Calu3 (cell line): ENCODE data around the gene LAMC1. TPM values are rescaled to one million over a fixed set of nuclear protein-coding genes. Genes with fewer than 3 reads are reported as not detected.

Source experiments
- BruUV-seq: library from RNA; stranded (reverse); fragments of 400-500 nt; replicated peaks from 2 replicates; lab custom pipeline; 2021; lab: Mats Ljungman, UMichigan
- CTCF ChIA-PET: fragments of 300-600 bp; sonication (Branson Sonifier 250); formaldehyde crosslinking; loops from one replicate; lab custom pipeline; 2022; ENCODE audit warnings: antibody characterized with exemption; lab: Charles Lee
- DNase-seq: peaks from one replicate; pipeline ENCODE4 v3.0.0; 2022
- H3K27ac Mint-ChIP-seq: one replicate; pipeline ENCODE4 v1.8.0; 2022; ENCODE audit warnings: mixed read lengths; ENCODE audit not compliant: unreplicated experiment
- H3K27me3 Mint-ChIP-seq: one replicate; pipeline ENCODE4 v1.8.0; 2022; ENCODE audit warnings: mixed read lengths; ENCODE audit not compliant: unreplicated experiment
- H3K36me3 Mint-ChIP-seq: one replicate; pipeline ENCODE4 v1.8.0; 2022; ENCODE audit warnings: mild to moderate bottlenecking, moderate library complexity, mixed read lengths; ENCODE audit not compliant: insufficient read depth, unreplicated experiment
- H3K4me1 Mint-ChIP-seq: one replicate; pipeline ENCODE4 v1.8.0; 2022; ENCODE audit warnings: mild to moderate bottlenecking, low read depth, mixed read lengths; ENCODE audit not compliant: unreplicated experiment
- H3K4me3 Mint-ChIP-seq: one replicate; pipeline ENCODE4 v1.8.0; 2022; ENCODE audit warnings: mild to moderate bottlenecking, low read depth, moderate library complexity, mixed read lengths; ENCODE audit not compliant: unreplicated experiment
- H3K9me3 Mint-ChIP-seq: one replicate; pipeline ENCODE4 v1.8.0; 2022; ENCODE audit warnings: low read depth, mixed read lengths; ENCODE audit not compliant: unreplicated experiment
- CTCF ChIP-seq: fragments of 200-600 bp; IDR thresholded peaks from one replicate; pipeline ENCODE4 v1.8.0; 2022; ENCODE audit warnings: antibody characterized with exemption; ENCODE audit not compliant: unreplicated experiment
- intact Hi-C: fragments of 100-400 bp; cut with micrococcal nuclease; formaldehyde crosslinking; loops from one replicate; pipeline ENCODE4 v1.10.0; 2022; ENCODE audit not compliant: unreplicated experiment
- total RNA-seq: library from RNA; stranded (reverse); gene quantifications from 2 replicates; pipeline ENCODE4 v1.2.3, GENCODE V29; 2022

Gene LAMC1
- total RNA-seq, 1 experiment from 2014 or later: 579 TPM

- no TSS peak for BruUV-seq
- intact Hi-C loops: no loop called here
- H3K27me3 Mint-ChIP-seq: no peaks in the 10 kb centered on the region
- peaks cover 43% of the 10 kb centered on the region for H3K4me1 Mint-ChIP-seq
- peaks cover 5% of the 10 kb centered on the region for H3K9me3 Mint-ChIP-seq
- no peak for DNase-seq
- H3K36me3 Mint-ChIP-seq: no peaks in the 10 kb centered on the region
- TF ChIP-seq CTCF: no peak
- H3K4me3 Mint-ChIP-seq: no peak overlapping the region
- CTCF ChIA-PET: no interaction called here
- no peak overlapping the region for H3K27ac Mint-ChIP-seq
These were observed 150.6 kb downstream of the LAMC1 start for GRCh38 chr1:183173828-183174227.

- TF ChIP-seq CTCF: no peak
- no TSS peak for BruUV-seq
- H3K36me3 Mint-ChIP-seq: peaks cover 11% of the 10 kb centered on the region
- H3K4me1 Mint-ChIP-seq: peaks cover 61% of the 10 kb centered on the region
- CTCF ChIA-PET: no interaction called here
- H3K9me3 Mint-ChIP-seq: peaks cover 4% of the 10 kb centered on the region
- peak overlapping the region; percentile 57 for H3K27ac Mint-ChIP-seq
- no peak overlapping the region for H3K4me3 Mint-ChIP-seq
- intact Hi-C loops: no loop called here
- DNase-seq: no peak
- H3K27me3 Mint-ChIP-seq: no peaks in the 10 kb centered on the region
These were observed 152.4 kb downstream of the LAMC1 start for GRCh38 chr1:183175631-183176030.

DNA sequence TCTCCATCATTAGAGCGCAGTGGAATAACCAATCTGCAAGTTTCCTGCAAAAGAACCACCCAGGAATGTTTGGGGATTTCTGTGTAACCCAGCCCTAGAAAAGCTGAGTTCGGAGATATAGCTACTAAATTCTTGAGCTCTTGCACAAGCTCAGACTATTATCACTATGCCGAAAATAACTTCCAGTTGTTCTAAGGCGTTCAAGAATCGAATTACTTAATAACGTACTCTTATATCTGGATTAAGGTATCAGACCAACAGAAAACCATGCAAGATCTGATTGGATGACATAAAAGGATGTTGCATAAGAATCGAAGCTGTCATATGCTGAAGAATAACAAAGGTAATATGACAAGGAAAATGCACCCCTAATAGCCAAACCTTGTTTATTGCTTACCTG, 155.3 kb downstream of the LAMC1 start:
- Mint-ChIP-seq H3K4me3 (no peak overlapping the region), H3K27ac (peak overlapping the region; percentile 93), H3K27me3 (no peaks in the 10 kb centered on the region), H3K9me3 (peaks cover 4% of the 10 kb centered on the region), H3K36me3 (peaks cover 28% of the 10 kb centered on the region), H3K4me1 (peaks cover 64% of the 10 kb centered on the region)
- DNase-seq: no peak
- intact Hi-C loops: no loop called here
- no TSS peak for BruUV-seq
- TF ChIP-seq CTCF: no peak
- CTCF ChIA-PET: no interaction called here

- no peak for TF ChIP-seq CTCF
- H3K36me3 Mint-ChIP-seq: peaks cover 30% of the 10 kb centered on the region
- no TSS peak for BruUV-seq
- H3K4me3 Mint-ChIP-seq: no peak overlapping the region
- DNase-seq: no peak
- H3K9me3 Mint-ChIP-seq: peaks cover 4% of the 10 kb centered on the region
- H3K27ac Mint-ChIP-seq: peak overlapping the region; percentile 93
- H3K27me3 Mint-ChIP-seq: no peaks in the 10 kb centered on the region
- intact Hi-C loops: no loop called here
- peaks cover 69% of the 10 kb centered on the region for H3K4me1 Mint-ChIP-seq
- CTCF ChIA-PET: no interaction called here
These were observed 155.8 kb downstream of the LAMC1 start for GRCh38 chr1:183179033-183179432.
